GM18870 (cell line): Measurements from ENCODE around the gene HNMT.
"Not testable (repeated sequence)": the region's sequence is repeated elsewhere in the genome, so short reads cannot be mapped to it uniquely, and the experiment has no call there.

ENCODE experiments used
- ATAC-seq: cut with Tn5 transposase; IDR thresholded peaks from one replicate; pipeline ENCODE4 v1.9.1; 2021; ENCODE audit warnings: moderate library complexity; ENCODE audit not compliant: unreplicated experiment

HNMT gene

DNA sequence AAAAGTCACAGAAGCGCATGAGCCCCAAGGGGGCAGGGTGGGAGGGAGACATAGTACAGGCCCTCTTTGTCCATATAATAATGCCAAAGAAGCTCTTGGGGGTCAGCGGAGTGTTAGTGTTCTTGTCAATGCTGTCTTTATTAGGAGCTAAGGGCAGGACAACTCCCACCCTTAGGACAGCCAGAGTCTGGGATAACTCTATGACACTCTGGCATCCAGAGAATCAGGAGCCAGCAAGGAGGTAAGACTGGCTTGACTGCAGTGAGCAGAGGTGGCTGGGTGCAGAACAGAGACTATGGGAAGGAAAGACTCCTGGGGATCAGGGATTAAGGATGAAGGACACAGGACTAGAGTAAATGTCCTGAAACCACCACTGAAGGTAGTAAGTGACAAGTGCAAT lies 19.0 kb upstream of the HNMT start:
- no peak for ATAC-seq

DNA sequence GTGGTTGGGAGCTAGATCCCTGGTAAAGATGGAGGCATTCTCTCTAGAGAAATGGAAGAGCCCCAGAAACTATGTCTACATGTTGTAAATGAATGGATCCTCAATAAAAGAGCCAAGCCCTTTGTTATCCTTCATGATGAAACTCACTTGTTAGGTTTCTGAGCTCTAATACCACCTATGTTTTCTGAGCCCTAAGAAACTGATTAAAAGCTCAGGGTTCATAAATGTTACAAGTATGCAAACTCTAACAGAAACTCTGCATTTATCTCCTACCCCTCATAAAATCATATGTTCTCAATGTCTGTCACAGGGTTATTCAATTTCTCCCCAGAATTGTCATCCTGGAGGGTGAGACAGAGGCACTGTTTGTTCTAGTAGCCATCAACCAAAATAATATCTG lies 18.0 kb upstream of the HNMT start:
- no peak for ATAC-seq

DNA sequence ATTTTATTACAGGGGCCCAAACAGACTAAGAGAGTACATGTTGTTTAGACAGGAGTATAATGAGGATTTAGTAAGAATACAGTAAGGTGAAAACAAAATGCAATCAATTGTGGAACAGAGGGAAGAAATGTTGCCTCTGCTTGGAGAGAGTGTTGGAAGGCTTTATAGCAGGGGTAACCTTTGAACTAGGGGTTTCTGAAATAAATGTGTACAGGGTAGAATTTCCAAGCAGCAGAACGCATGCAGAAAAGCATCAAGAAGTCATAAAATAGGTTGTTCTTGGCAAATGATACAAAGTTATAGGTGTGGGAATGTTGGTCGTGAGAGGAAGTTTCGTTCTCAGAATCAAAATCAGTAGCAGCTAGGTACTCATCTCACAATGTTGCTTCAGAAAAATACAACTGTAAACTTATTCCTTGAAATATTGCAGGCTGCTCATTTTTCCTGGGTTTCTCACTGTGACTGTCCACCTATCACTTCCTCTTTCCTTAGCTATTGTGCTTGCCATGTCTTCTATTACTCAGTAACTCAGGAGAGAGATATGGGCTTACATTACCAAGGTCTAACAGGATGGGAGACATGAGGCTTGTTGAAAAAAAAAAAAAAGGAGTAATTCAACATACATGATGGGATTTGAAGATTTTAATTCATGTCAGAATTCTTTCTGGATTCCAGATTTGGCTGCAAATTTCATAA lies 17.1 kb upstream of the HNMT start:
- no peak for ATAC-seq

DNA sequence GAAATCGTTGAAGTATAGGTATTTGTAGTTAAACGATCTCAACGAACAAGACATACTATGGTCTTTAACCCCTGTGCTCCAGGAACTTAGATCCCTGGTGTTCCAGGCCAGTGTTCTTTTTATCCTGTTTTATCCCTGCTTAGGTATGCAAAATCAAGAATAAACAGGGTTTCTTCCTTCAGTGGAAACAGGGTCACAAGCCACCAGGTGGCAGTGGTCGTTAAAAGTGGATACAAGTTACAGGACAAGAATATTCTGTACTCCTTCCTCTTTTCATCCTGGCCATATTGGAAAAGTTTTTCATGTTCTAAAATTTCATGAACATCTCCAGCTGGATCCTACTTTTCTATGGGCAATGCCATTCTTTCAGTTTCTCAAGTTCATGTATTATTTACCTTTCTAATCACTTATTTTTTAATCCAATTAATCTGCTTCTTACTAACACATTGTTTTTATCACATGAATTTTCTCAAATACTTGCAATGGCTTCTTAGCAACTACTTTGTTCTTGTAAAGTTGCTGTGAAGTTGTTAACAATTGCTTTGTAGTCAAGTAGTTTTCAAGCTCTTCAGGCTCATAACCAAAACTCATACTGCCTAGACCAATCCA lies 16.4 kb upstream of the HNMT start:
- no peak for ATAC-seq

DNA sequence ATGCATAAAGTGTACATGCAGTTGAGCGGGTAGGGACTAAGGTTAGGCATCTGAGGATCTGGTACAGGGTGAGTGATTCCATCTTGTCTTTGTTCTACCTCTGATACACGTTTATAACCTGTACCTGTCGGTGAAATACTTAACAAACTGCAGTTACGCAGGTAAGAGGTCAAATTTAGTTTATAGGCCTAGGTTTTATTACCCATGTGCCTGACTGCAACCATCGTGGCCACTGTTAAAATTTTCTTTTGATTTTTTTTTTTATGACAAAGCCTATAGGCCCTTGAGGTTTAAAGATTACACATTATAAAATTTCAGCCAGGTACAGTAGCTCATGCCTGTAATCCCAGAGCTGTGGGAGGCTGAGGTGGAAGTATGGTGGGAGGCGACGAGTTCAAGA lies 15.4 kb upstream of the HNMT start:
- ATAC-seq = no peak

DNA sequence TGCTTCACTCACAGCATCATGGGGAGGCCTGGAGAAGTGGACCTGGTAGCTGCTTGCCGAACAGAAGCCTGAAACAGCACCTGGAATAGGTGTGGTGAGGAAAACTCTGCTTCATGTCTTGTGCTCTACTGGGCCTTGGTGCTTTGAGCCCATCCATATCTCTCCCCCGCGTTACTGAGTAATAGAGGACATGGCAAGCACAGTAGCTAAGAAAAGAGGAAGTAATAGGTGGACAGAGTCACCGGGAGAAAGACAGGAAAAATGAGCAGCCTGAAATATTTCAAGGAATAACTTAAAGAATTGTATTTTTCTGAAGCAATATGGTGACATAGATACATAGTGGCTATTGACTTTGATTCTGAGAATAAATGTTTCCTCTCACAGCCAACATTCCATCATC lies 14.0 kb upstream of the HNMT start:
- no peak for ATAC-seq

DNA sequence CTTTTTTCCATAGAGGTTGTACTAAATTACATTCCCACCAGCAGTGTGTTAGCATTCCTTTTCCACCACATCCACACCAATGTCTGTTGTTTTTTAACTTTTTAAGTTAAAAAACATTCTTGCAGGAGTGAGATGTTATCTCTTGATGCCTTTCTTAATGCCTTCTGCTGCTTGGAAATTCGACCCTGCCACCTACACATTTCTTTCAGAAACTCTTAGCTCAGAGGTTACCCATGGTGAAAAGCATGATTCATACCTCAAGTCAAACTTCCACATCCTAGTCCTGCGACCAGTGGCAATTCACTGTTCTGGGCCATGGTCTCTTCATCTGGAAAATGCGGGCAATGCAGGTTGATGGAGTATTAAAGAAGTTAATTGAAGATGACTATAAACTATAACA lies 12.7 kb upstream of the HNMT start:
- ATAC-seq = no peak

DNA sequence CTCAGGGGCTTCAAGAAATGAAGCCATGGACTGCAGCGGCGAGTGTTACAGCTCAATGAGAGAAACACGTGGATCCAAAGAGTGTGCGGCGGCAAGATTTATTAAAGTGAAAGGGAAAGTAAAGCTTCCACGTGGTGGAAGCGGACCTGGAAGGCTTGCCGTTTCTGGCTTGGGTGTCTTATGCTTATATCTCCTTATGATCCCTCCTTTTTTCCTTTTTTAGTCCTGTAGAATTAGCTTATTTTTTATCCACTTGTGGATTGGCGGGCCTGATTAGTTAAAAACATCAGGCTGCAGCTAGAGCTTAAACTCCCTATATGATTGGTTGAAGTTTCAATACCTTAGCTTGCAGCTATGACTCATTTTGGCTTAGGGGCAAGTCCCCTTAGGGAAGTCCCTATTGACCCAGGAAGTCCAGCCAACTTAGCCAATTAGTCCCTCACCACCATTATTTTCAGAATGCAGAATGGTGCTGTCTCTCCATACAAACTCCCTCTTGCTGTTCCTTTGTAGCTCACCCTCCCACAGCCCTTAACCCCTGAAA lies 11.6 kb upstream of the HNMT start:
- ATAC-seq = peak; percentile 44

DNA sequence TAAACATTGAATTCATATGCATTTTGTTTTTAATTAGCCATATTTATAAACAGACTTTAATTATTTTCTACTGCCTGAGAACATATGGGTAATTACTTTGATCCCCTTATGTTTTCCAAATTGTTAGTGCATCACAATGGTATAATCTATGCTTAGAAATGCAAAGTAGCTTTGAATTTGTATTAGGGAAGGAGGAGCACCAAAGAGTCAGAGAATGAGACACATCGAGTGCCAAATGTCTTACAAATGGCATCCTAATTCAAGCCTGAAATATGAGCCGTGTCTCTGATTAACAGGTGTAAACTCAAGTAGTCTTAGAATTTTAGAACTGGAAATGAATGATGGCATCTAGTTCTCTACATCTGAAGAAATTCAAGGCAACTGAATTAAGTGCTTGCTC lies 8.7 kb upstream of the HNMT start:
- ATAC-seq = no peak

DNA sequence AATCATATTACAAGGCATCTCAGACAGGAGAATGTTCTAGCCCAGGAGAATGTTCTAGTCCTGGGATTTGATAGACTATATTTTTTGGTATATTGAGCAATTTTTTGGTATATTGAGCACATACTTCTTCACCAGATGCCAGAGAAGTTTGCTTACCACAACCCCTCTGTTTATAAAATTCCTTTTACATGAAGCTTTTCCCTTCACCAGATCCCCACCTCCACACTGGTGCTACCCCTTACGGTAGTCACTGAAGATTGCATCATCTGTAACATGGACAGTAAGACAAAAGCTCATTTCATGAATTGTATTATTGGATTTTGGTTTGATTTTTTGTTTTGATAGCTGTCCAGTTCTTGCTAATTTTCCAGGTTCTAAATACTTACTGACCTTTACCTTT lies 7.2 kb upstream of the HNMT start:
- no peak for ATAC-seq

DNA sequence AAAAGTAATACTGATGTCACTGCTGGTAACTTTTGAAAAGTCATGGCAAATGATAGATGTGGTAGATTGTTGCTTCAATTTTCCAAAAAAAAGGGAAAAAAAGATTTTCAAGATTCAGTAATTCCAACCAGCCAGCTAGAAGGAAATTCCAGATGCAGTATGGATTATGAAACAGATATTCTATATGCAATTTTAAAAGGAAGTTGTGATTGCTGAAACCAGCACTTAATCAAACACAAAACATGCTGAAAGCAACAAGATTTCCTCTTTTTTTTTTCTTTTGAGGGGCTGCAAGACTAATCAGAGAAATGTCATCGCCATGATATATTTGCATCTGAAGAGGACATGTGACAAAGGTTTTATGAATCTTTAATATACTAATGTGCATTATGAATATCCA lies 5.1 kb upstream of the HNMT start:
- no peak for ATAC-seq

DNA sequence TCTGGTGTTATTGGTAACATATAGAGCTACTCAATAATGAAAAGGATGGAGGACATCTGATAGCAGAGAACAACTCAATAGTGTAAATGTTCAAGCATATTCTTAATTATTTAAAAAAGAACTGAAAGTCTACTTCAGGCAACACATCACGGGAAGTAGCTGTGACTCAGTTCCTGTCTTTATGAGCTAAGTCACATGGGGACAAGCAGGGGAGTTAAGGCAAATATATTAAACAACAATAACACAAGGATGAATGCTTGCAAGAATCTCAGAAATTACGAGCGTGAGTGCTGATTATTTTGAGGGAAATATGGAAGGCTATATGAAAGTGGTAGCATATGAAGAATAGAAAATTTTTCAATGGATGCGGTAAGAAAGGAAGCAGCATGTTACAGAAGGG lies 4.0 kb upstream of the HNMT start:
- no peak for ATAC-seq

DNA sequence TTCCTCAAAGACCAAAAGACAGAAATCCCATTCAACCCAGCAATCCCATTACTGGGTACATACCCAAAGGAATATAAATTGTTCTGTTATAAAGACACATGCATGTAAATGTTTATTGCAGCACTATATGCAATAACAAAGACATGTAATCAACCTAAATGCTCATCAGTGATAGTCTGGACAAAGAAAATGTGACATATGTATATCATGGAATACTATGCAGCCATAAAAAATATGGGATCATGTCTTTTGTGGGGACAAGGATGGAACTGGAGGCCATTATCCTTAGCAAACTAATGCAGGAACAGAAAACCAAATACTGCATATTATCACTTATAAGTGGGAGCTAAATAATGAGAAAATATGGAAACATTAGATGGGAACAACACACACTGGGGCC lies 2.7 kb upstream of the HNMT start:
- ATAC-seq = no peak

DNA sequence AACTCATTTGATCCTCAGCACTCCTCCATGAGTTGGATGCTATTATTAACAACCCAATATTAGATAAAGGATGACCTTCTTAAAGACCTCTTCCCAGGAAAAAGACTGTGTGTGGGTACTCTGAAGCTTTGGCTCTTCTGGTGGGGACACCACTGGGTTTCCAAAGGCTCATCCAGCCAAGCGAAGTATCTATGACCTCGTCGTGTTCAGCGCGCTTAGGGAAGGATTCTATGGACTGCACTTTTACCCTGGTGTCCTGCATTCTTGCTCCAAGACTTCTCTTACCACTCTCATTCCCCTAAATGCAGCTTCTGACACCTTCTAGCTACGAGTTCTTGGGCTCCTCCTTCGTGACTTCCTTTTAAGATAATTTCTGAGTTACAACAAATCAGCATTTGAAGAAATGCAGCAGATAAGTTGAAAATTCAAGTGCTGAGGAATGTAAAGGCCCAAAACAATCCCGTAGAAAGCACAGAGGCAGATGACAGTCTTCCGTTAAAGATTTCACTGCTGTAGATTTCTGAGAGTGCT lies 673 bp upstream of the HNMT start:
- ATAC-seq = no peak

DNA sequence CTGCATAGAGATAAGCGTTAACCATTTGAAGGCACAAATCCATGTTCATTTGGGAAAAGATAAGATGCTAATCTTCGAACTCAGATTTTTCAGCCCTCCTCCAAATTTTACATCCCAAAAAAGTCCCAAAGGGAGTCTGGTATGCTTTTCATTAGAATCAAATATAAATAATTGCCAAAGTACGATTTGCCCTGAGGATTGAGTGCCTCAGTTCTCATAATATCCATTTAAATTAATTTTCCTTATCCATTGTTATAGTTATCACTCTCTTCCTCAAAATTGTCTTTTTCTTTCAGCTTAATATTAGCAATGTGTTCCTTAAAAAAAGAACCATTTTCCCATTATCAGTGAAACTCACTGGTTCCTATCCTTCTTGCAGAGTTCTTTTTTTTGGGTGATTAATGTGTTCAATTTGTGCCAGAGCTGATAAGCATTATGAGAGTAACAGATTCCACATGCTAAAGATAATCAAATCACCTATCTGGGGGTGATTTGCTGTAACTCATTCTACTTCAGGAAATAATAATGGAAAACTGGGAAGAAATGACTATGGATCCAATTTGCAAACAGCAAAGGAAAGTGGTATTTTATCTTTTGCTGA lies 686 bp downstream of the HNMT start:
- ATAC-seq = no peak

DNA sequence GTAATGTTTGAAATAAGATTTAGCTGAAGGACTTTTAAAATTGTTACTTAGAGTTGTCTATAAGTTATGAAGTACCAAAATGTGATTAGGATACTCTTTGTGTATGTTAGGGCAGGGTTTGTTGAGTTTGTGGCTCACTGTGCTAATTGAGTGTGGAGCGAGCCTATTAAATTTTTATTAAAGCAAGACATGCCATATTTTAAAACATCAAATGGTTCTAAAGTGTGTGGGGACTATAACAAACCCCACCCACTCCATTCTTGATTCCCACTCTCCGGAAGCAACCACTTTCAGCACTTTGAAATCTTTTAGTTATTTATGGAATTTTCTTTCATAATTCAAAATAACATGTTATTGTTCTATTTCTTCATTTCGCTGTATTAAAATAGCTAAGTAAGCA lies 1.8 kb downstream of the HNMT start:
- ATAC-seq = no peak

DNA sequence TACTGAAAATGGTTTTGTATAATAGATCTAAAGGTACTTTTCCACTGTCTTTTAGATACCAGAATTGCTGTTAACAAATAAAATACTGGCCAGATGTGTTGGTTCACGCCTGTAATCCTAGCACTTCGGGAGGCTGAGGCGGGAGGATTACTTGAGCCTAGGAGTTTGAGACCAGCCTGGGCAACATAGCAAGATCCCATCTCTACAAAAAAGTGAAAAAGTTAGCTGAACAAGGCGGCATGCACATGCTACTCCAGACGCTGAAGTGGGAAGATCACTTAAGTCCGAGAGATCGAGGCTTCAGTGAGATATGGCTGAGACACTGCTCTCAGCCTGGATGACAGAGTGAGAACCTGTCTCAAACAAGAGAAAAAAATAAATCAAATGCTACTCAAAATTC lies 2.8 kb downstream of the HNMT start:
- no peak for ATAC-seq

DNA sequence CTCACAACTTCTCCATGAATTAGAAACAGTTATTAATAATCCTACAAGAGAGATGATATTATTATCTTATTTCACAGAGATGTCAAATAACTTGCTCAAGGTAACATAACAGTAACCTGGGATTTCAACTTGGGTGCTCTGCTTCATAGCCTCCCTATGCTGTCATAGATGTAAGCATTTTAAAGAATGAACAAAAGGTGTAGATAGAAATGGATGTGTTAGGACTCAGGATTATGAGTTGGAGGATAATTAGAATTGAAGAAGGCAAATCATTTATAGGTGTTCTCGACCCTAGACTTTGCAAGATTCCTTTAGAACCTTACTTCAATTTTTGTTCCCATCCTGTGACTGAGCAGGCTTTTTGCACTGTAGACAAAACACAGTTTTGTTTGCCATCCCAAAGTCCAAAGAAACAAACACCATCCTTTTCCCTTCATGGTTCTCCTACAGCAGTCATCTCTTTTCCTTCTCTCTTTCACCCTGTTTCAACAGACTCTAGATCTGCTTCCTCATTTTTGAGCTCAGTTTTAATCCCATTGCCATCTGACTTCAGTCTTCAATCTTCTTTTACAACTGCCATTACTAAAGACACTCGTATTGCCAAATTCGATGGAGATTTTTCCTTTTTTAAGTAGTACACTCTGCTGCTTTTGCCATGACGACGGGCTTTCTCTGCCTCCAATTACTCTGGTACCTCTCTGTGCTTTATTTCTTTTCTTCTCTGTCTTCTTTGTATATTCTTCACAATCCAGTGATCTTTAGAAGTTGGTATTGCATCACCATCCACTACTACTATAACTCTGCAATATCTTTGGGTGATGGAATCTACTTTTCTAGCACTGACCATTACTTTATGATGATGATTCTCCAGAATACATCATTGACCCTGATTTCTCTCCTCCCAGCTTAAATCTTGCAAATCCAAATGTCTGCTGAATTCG lies 4.5 kb downstream of the HNMT start:
- ATAC-seq = no peak

DNA sequence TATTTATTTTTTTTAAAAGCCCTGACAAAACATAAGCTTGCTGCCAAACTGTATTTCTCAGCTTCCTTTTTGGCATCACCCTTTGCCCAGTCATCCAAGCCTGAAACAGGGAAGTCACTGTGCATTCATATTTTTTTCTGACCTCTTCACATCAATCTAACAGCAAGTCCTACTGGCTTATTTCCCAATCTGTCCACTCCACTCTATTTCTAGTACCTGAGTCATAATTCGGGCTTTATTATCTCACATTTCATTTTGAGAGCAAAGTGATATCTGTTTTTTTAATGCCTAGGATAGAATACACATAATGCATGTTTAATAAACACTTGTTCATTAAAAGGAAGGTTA lies 5.1 kb downstream of the HNMT start:
- ATAC-seq = no peak

DNA sequence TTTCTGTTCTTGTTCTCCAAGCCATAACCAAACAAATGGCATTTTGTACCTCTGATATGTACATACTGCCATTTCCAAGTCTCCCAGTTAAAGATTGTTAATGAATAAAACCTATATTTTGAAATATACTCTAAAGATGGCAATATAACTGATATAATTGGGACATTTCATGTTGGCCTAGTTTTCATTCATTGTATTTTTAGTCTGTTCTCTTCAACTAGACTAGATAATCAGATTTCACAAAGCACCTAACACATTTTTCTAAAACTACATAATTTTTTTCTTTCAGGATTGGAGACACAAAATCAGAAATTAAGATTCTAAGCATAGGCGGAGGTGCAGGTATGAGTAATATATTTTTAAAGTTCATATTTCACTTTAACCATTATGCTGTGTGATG lies 5.6 kb downstream of the HNMT start:
- ATAC-seq = no peak

DNA sequence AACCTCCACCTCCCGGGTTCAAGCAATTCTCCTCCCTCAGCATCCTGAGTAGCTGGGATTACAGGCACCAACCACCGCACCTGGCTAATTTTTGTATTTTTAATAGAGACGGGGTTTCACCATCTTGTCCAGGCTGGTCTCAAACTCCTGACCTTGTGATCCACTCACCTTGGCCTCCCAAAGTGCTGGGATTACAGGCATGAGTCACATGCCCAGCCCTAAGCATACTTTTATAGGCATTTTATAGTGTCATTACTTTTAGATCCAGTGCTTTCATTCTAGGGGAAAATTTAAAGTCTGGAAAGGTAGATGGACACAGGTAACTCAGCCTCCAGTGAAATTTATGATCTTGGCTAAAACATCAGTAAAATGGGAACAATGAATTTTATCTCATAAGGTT lies 7.0 kb downstream of the HNMT start:
- not testable (repeated sequence) for ATAC-seq
